Stimulated activated naive CD8-positive, alpha-beta T cell treated with anti-CD3 and anti-CD28 coated beads, Interleukin-15, Interleukin-2, amounts not matched to agents 100 ng/mL and 50 ng/mL, for 24 hours (primary cell): ENCODE data around the gene UXS1.
"Not testable (repeated sequence)": the region's sequence is repeated elsewhere in the genome, so short reads cannot be mapped to it uniquely, and the experiment has no call there.

ENCODE experiments used
- H3K27ac Mint-ChIP-seq: one replicate; pipeline ENCODE4 v1.8.0; 2021; ENCODE audit warnings: mild to moderate bottlenecking, mixed read lengths
- H3K27me3 Mint-ChIP-seq: one replicate; pipeline ENCODE4 v1.8.0; 2021; ENCODE audit warnings: mixed read lengths
- H3K36me3 Mint-ChIP-seq: one replicate; pipeline ENCODE4 v1.8.0; 2021; ENCODE audit warnings: low read depth, mixed read lengths
- H3K4me1 Mint-ChIP-seq: one replicate; pipeline ENCODE4 v1.8.0; 2021; ENCODE audit warnings: low read depth, mixed read lengths
- H3K4me3 Mint-ChIP-seq: one replicate; pipeline ENCODE4 v1.8.0; 2021; ENCODE audit warnings: mild to moderate bottlenecking, mixed read lengths
- H3K9me3 Mint-ChIP-seq: one replicate; pipeline ENCODE4 v1.8.0; 2021; ENCODE audit warnings: mixed read lengths

UXS1 gene

GRCh38 chr2:106139238-106139935, 54.7 kb downstream of the UXS1 start:
- H3K4me1 Mint-ChIP-seq: peaks cover 60% of the 10 kb centered on the region
- H3K9me3 Mint-ChIP-seq: no peaks in the 10 kb centered on the region
- H3K4me3 Mint-ChIP-seq: peak overlapping the region; percentile 75
- H3K27ac Mint-ChIP-seq: peak overlapping the region; percentile 88
- H3K36me3 Mint-ChIP-seq: peaks cover 51% of the 10 kb centered on the region
- H3K27me3 Mint-ChIP-seq: no peaks in the 10 kb centered on the region

- Mint-ChIP-seq H3K9me3 (no peaks in the 10 kb centered on the region), H3K4me3 (peak overlapping the region; percentile 75), H3K27ac (peak overlapping the region; percentile 88), H3K4me1 (peaks cover 53% of the 10 kb centered on the region), H3K27me3 (no peaks in the 10 kb centered on the region), H3K36me3 (peaks cover 44% of the 10 kb centered on the region)
Measured at GRCh38 chr2:106138543-106139237, 55.4 kb downstream of the UXS1 start.

GRCh38 chr2:106137731-106138521, 56.2 kb downstream of the UXS1 start:
- Mint-ChIP-seq H3K27ac (peak overlapping the region; percentile 88), H3K4me3 (peak overlapping the region; percentile 75), H3K36me3 (peaks cover 39% of the 10 kb centered on the region), H3K4me1 (peaks cover 47% of the 10 kb centered on the region), H3K9me3 (no peaks in the 10 kb centered on the region), H3K27me3 (no peaks in the 10 kb centered on the region)

GRCh38 chr2:106131192-106131591, 62.9 kb downstream of the UXS1 start:
- H3K27me3 Mint-ChIP-seq, H3K9me3 Mint-ChIP-seq, H3K27ac Mint-ChIP-seq, H3K4me3 Mint-ChIP-seq: not testable (repeated sequence)
- peaks cover 16% of the 10 kb centered on the region for H3K4me1 Mint-ChIP-seq
- H3K36me3 Mint-ChIP-seq: peaks cover 22% of the 10 kb centered on the region

GRCh38 chr2:106130251-106130998, 63.7 kb downstream of the UXS1 start:
- Mint-ChIP-seq H3K36me3 (peaks cover 25% of the 10 kb centered on the region), H3K9me3 (no peaks in the 10 kb centered on the region), H3K27ac (no peak overlapping the region), H3K4me3 (no peak overlapping the region), H3K27me3 (no peaks in the 10 kb centered on the region), H3K4me1 (peaks cover 16% of the 10 kb centered on the region)

- Mint-ChIP-seq H3K4me3 (no peak overlapping the region), H3K36me3 (peaks cover 29% of the 10 kb centered on the region), H3K27ac (no peak overlapping the region), H3K9me3 (no peaks in the 10 kb centered on the region), H3K4me1 (peaks cover 16% of the 10 kb centered on the region), H3K27me3 (no peaks in the 10 kb centered on the region)
Measured at GRCh38 chr2:106129592-106129991, 64.5 kb downstream of the UXS1 start.

GRCh38 chr2:106129150-106129549, 65.0 kb downstream of the UXS1 start:
- Mint-ChIP-seq H3K4me1 (peaks cover 16% of the 10 kb centered on the region), H3K27ac (no peak overlapping the region), H3K4me3 (no peak overlapping the region), H3K36me3 (peaks cover 34% of the 10 kb centered on the region), H3K9me3 (no peaks in the 10 kb centered on the region), H3K27me3 (no peaks in the 10 kb centered on the region)

GRCh38 chr2:106127776-106128268, 66.3 kb downstream of the UXS1 start:
- peaks cover 16% of the 10 kb centered on the region for H3K4me1 Mint-ChIP-seq
- H3K9me3 Mint-ChIP-seq: no peaks in the 10 kb centered on the region
- peaks cover 46% of the 10 kb centered on the region for H3K36me3 Mint-ChIP-seq
- no peaks in the 10 kb centered on the region for H3K27me3 Mint-ChIP-seq
- no peak overlapping the region for H3K4me3 Mint-ChIP-seq
- no peak overlapping the region for H3K27ac Mint-ChIP-seq

GRCh38 chr2:106127282-106127771, 66.8 kb downstream of the UXS1 start:
- Mint-ChIP-seq H3K27ac (no peak overlapping the region), H3K4me3 (no peak overlapping the region), H3K9me3 (no peaks in the 10 kb centered on the region), H3K4me1 (peaks cover 16% of the 10 kb centered on the region), H3K36me3 (peaks cover 49% of the 10 kb centered on the region), H3K27me3 (no peaks in the 10 kb centered on the region)

- H3K9me3 Mint-ChIP-seq: no peaks in the 10 kb centered on the region
- H3K4me3 Mint-ChIP-seq: no peak overlapping the region
- H3K27me3 Mint-ChIP-seq: no peaks in the 10 kb centered on the region
- H3K4me1 Mint-ChIP-seq: peaks cover 16% of the 10 kb centered on the region
- peaks cover 49% of the 10 kb centered on the region for H3K36me3 Mint-ChIP-seq
- H3K27ac Mint-ChIP-seq: no peak overlapping the region
Measured at GRCh38 chr2:106126705-106127281, 67.3 kb downstream of the UXS1 start.

- Mint-ChIP-seq H3K4me1 (peaks cover 16% of the 10 kb centered on the region), H3K4me3 (no peak overlapping the region), H3K9me3 (no peaks in the 10 kb centered on the region), H3K27ac (no peak overlapping the region), H3K36me3 (peaks cover 49% of the 10 kb centered on the region), H3K27me3 (no peaks in the 10 kb centered on the region)
Measured at GRCh38 chr2:106126295-106126694, 67.8 kb downstream of the UXS1 start.

- Mint-ChIP-seq H3K9me3 (no peaks in the 10 kb centered on the region), H3K4me1 (peaks cover 18% of the 10 kb centered on the region), H3K36me3 (peaks cover 49% of the 10 kb centered on the region), H3K4me3 (no peak overlapping the region), H3K27me3 (no peaks in the 10 kb centered on the region), H3K27ac (peak overlapping the region; percentile 16)
Measured at GRCh38 chr2:106124905-106125549, 69.1 kb downstream of the UXS1 start.

- Mint-ChIP-seq H3K36me3 (peaks cover 52% of the 10 kb centered on the region), H3K9me3 (no peaks in the 10 kb centered on the region), H3K4me1 (peaks cover 21% of the 10 kb centered on the region), H3K27me3 (no peaks in the 10 kb centered on the region), H3K27ac (peak overlapping the region; percentile 0), H3K4me3 (no peak overlapping the region)
Measured at GRCh38 chr2:106124106-106124756, 69.9 kb downstream of the UXS1 start.
